Measurements from ENCODE around the gene BLTP3B.

Gene BLTP3B

DNA sequence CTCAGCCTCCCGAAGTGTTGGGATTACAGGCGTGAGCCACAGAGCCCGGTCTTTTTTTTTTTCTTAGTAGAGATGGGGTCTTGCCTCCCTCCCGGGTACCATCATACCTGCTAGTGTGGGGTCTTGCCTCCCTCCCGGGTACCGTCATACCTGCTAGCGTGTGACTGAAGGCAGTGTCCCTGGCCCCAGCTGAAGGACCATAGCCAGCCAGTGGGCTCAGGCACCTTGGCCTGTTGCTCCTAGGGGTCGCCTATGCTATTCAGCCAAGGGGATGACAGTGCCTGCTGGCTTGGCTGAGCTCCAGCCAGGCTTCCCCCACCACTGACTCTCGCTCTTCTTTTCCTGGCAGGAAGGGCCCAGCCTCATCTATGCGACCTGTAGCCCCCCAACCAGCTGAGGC lies 10.5 kb upstream of the BLTP3B start:
- no peak overlapping the region for H3K4me3 ChIP-seq (replicated peaks in 1 of 2; ENCODE audit: low read depth in 2 of 2, low read length in 2 of 2)
- TF ChIP-seq, protein P1, sequence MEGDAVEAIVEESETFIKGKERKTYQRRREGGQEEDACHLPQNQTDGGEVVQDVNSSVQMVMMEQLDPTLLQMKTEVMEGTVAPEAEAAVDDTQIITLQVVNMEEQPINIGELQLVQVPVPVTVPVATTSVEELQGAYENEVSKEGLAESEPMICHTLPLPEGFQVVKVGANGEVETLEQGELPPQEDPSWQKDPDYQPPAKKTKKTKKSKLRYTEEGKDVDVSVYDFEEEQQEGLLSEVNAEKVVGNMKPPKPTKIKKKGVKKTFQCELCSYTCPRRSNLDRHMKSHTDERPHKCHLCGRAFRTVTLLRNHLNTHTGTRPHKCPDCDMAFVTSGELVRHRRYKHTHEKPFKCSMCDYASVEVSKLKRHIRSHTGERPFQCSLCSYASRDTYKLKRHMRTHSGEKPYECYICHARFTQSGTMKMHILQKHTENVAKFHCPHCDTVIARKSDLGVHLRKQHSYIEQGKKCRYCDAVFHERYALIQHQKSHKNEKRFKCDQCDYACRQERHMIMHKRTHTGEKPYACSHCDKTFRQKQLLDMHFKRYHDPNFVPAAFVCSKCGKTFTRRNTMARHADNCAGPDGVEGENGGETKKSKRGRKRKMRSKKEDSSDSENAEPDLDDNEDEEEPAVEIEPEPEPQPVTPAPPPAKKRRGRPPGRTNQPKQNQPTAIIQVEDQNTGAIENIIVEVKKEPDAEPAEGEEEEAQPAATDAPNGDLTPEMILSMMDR (IDR thresholded peaks at IDR 0.05; ENCODE audit: low read depth, low read length), result no peak
- DNase-seq (ENCODE audit: low read depth in 2 of 2), result no peak

DNA sequence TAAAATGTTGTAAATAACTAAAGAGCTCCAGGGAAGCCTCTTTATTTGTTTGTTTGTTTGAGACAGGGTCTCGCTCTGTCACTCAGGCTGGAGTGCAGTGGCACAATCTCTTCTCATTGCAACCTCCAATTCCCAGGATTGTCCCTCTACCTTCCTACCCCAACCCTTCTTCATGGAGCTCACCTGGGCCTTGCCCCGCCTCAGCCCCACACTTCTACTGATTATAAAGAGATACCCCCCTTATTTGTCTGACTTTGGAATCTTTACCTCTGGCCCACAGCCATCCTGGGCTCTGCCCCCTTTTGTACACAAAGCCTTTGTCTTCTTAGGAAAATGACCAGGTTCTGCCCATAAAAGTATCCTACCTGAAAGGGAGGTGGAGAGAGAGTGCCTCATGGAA lies 9.1 kb upstream of the BLTP3B start:
- no peak for DNase-seq (ENCODE audit: low read depth in 2 of 2)
- TF ChIP-seq, protein P1 (IDR thresholded peaks at IDR 0.05; ENCODE audit: low read depth, low read length), result no peak

DNA sequence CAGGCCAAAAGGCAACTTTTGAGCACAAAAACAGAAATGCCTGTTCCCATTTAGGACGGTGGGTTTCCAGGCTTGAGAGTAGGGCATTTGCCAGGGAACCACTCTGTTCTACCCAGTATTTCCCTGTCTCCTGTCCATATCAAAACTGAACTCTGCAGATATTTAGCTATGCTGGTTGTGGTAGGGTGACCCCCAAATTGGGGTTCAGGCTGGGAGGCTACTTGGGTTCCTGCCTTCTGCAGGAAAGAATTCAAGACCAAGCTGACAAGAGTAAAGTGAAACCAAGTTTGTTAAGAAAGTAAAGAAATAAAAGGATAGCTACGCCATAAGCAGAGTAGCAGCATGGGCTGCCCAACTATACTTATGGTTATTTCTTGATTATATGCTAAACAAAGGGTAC lies 3.6 kb upstream of the BLTP3B start:
- TF ChIP-seq, protein P1 (IDR thresholded peaks at IDR 0.05; ENCODE audit: low read depth, low read length), result no peak
- H3K4me3 ChIP-seq (replicated peaks in 1 of 2; ENCODE audit: low read depth in 2 of 2, low read length in 2 of 2), result no peak overlapping the region

More for the DNA sequence above, 9.1 kb upstream of the BLTP3B start:
- no peak overlapping the region for H3K4me3 ChIP-seq (replicated peaks in 1 of 2; ENCODE audit: low read depth in 2 of 2, low read length in 2 of 2)

DNA sequence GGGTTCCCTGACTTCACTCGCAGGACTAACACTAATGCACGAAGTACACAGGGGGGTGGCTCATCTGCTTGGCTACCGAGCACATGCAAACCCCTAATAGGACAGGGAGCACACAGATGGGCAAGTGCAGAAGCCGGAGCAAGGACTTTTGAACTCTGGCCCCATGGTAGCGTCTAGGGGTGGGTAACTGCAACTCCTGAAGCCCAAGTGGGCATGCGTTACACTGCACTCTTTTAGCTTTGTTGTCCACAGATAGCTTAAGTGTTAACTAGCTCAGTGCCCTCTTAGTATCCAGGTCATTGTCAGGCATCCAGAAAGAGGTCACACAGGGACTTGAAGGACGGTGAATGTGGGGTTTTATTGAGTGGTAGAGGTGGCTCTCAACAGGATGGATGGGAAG lies 3.0 kb upstream of the BLTP3B start:
- no peak for DNase-seq (ENCODE audit: low read depth in 2 of 2)
- TF ChIP-seq, protein P1 (IDR thresholded peaks at IDR 0.05; ENCODE audit: low read depth, low read length), result no peak
- no peak overlapping the region for H3K4me3 ChIP-seq (replicated peaks in 1 of 2; ENCODE audit: low read depth in 2 of 2, low read length in 2 of 2)

More for the DNA sequence above, 3.6 kb upstream of the BLTP3B start:
- no peak for DNase-seq (ENCODE audit: low read depth in 2 of 2)

DNA sequence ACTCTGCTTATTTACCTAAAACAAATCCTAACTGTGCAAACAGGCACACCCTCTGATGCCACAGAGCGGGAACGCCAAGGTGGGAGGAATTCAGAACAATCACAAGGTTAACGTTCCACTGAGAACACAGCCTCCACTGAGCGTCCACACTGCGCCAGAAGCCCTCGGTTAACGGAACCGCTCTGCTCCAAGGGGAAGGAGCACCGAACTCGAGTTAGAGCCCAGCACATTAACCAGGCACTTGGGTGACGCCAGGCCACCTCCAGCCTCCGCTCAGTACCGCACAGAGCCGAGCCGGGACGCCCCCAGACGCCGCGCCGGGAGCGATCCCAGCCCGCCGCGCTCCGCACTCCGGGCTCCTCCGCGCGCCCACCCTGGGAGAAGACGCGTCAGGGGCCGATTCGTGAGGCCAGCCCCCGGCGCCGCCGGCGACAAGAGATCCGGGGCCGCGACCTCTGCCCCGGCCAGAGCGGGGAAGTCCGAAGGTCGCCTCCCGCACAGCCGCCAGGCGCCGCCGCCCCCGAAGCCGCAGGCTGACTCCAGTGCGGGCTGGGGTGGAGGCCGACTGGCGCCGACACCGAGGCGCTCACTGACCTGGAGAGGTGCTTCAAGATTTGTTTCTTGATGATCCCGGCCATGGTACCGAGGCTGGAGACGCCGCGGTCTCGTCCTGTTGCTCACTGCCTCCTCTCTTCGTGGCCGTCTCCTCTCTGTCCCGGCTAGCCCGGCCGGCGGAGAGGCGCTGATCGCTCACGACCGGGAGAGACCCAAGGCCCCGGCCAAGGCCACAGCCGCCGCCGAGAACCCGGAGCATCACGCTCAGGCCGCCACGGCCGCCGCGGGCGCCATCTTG lies 450 bp downstream of the BLTP3B start:
- TF ChIP-seq, protein P1 (IDR thresholded peaks at IDR 0.05; ENCODE audit: low read depth, low read length), result no peak
- DNase-seq (ENCODE audit: low read depth in 2 of 2), result peak in 1 of 2 donors; percentile 20
- peak overlapping the region; percentile 86 to 94 for H3K4me3 ChIP-seq (replicated peaks in 1 of 2; ENCODE audit: low read depth in 2 of 2, low read length in 2 of 2)

DNA sequence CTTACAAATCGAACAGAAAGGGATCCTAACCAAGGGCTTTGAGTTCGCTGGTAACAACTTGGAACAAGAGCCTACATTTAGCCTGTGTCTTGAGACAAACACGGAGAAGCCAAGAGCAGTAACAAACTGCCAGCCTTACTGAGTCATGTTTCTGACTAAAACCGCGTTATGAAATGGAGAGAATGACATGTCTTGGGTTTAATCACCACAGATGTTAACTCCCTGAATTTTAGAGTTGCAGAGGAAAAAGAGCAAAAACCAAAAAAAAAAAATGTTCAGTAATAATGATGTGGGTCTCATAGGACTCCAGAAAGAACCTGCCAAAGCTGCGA lies 1.0 kb downstream of the BLTP3B start:
- TF ChIP-seq, protein P1 (IDR thresholded peaks at IDR 0.05; ENCODE audit: low read depth, low read length), result no peak
- H3K4me3 ChIP-seq (replicated peaks in 1 of 2; ENCODE audit: low read depth in 2 of 2, low read length in 2 of 2), result peak overlapping the region; percentile 86 to 94
- DNase-seq (ENCODE audit: low read depth in 2 of 2), result peak; percentile 82 to 93

DNA sequence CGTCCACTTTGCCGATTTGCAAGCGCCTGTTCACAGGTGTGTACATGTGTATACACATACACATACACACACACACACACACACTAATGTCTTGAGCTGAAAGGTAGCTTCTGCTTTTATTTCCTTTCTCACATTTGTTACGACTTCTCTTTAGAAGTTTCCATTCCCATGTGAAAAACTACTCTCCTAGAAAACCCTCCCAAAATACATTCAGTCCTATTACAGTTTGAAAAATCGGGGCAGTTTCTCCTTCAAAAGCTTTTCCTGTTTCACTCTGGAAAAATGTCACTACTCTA lies 3.9 kb downstream of the BLTP3B start:
- TF ChIP-seq, protein P1 (IDR thresholded peaks at IDR 0.05; ENCODE audit: low read depth, low read length), result no peak
- H3K4me3 ChIP-seq (replicated peaks in 1 of 2; ENCODE audit: low read depth in 2 of 2, low read length in 2 of 2), result no peak overlapping the region
- DNase-seq (ENCODE audit: low read depth in 2 of 2), result no peak
